Ovary (tissue), 9 donors: ENCODE measurements around the gene ATXN10. TPM values are rescaled to one million over a fixed set of nuclear protein-coding genes. Genes with fewer than 3 reads are reported as not detected.

Source experiments
- DNase-seq, 5 donors: peaks; one replicate each; pipeline ENCODE4 v3.0.0-alpha.2; 2019 to 2020
- H3K27ac ChIP-seq, 2 donors: fragments of 200-600 bp; one replicate each; pipeline versions ENCODE4 v1.5.1 to v1.8.0; 2019 to 2022
- H3K27me3 ChIP-seq: fragments of 200-600 bp; one replicate; pipeline ENCODE4 v1.8.0; 2022
- H3K36me3 ChIP-seq: fragments of 200-600 bp; sonication (generic); one replicate; pipeline ENCODE4 v1.5.1; 2019
- H3K4me1 ChIP-seq: one replicate; pipeline ENCODE4 v1.8.1; 2013; ENCODE audit warnings: mild to moderate bottlenecking, moderate library complexity; ENCODE audit not compliant: insufficient read depth
- H3K4me3 ChIP-seq: fragments of 200-600 bp; sonication (generic); one replicate; pipeline ENCODE4 v1.5.1; 2017
- H3K9me3 ChIP-seq, 2 donors: fragments of 200-600 bp in 1 of 2; sonication (generic) in 1 of 2; one replicate each; pipeline versions ENCODE4 v1.5.1 to v1.8.1; 2013 to 2019; ENCODE audit warnings: mild to moderate bottlenecking in 1 of 2, moderate library complexity in 1 of 2
- CTCF ChIP-seq, 3 donors: fragments of 450-650 bp in 2 of 3; fragments of 200-600 bp in 1 of 3; IDR thresholded peaks; one replicate each; pipeline versions ENCODE4 v1.5.1 to v1.8.0; 2016 to 2022; ENCODE audit warnings: antibody characterized with exemption in 3 of 3, mild to moderate bottlenecking in 1 of 3
- EP300 ChIP-seq: sonication (generic); formaldehyde crosslinking; IDR thresholded peaks from one replicate; pipeline ENCODE4 v1.6.1; 2017; ENCODE audit warnings: antibody characterized with exemption
- POLR2A ChIP-seq: fragments of 450-650 bp; IDR thresholded peaks from one replicate; pipeline ENCODE4 v1.6.1; 2017; ENCODE audit warnings: antibody characterized with exemption, mild to moderate bottlenecking, moderate library complexity
- WGBS, 3 donors: extraction: QIAGEN DNeasy Blood & Tissue Kit in 1 of 3; methylation state at CpG; one replicate each; pipeline versions ENCODE4 v1.1.5 to v1.1.7; 2013 to 2017; 5-methylcytosine and 5-hydroxymethylcytosine counted together
- intact Hi-C, 4 donors: fragments of 100-400 bp; cut with DNase I; formaldehyde crosslinking; loops; one replicate each; pipeline versions ENCODE4 v1.11.0 to v1.15.1; 2022 to 2023
- polyA plus RNA-seq, 2 donors: library from polyadenylated mRNA; stranded (reverse); fragments of 200-250 nt in 1 of 2; fragments of 350-450 nt in 1 of 2; fragmentation: Illumina TruSeq in 1 of 2; extraction: RNeasy Lipid Tissue Mini Kit (QIAGEN cat#74804) in 1 of 2; gene quantifications; one replicate each; pipeline ENCODE4 v1.2.3, GENCODE V29; 2013 to 2014
- total RNA-seq, 7 donors: library from RNA; depleted of rRNA in 2 of 7; stranded (reverse); fragments of >200 nt in 2 of 7; fragmentation: NEBNext Ultra II Directional in 3 of 7; extraction: Animal tissue kit (Norgen Biotek cat#: 25700) in 3 of 7; gene quantifications; one replicate each; pipeline versions ENCODE4 v1.1.0 to v1.2.4, GENCODE V29; 2016 to 2023
- donor health status: DM: no; HTN: no; CAD: no; lungs with moderate emphysema.
- donor health status: DM: no; HTN: no; CAD: no.
- donor health status: Bipolar disorder and iron deficiency.
- donor health status: DM: yes; HTN: yes; CAD: no.
- donor health status: DM: no; HTN: no; CAD: no.
- donor health status: DM: yes; HTN: yes; CAD: no.

The ATXN10 gene
- total and polyA plus RNA-seq, 9 donors, result 77.4 to 241 (median 175) TPM

GRCh38 chr22:45638197-45638596 is 33.4 kb upstream of the ATXN10 start:
- H3K4me3 ChIP-seq, result no peak overlapping the region
- intact Hi-C loops, result loop anchor here in 1 of 4 donors (10.0 kb wide), 1 partner anchor 63 kb away; no protein-coding TSS in a partner anchor
- H3K4me1 ChIP-seq, result no peaks in the 10 kb centered on the region
- DNase-seq, result no peak
- 82 to 91% (median 90%) methylated on average over 3 of the region's 3 CpGs for WGBS, 3 donors
- no peaks in the 10 kb centered on the region for H3K27me3 ChIP-seq
- TF ChIP-seq POLR2A (no peak), EP300 (no peak), CTCF (IDR thresholded peaks at IDR 0.05) (no peak)
- H3K27ac ChIP-seq, result no peak overlapping the region
- no peaks in the 10 kb centered on the region for H3K36me3 ChIP-seq
- no peaks in the 10 kb centered on the region for H3K9me3 ChIP-seq

DNA sequence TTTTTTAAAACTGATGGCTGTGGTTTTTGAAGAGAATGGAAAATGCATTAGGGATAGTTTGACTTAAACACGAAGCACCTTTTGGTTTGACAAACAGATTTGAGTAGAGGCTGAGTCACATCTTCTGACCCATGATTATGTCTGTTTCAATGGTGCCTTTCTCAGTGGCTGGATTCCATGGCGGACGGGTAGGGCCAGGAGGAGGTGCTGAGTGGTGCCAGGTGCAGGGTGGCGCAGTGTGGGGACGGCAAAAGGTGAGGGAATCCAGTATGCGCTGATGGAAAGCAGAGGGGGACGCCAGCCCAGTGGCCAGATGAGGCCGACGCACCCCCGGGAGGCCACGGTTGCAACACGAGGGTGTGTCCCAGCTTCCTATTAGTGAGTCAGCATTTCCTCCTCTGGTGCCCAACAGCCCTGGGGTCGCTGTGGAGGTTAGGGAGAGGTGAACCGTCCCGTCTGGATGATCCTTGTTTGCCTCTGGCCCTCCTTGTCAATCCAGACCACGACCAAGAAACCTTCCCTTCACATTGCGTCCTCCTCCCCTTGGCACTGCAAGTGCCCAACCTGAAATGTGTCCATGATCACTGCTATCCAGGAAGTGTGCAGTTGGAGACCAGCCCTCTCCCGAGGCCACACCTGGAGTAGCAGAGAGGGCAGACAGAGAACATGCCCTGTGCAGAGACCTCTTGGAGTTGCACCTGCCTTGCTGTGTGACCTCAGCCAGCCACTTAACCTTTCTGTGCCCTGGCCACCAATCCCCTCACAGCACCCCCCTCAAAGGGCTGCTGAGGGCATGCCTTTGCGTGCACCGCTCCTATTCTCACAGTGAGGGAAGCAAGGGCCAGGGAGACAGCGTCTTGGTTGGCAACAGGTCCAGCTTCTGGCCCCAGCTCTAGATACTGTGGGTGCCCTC is 32.5 kb upstream of the ATXN10 start:
- intact Hi-C loops, result loop anchor here in 1 of 4 donors (10.0 kb wide), 1 partner anchor 64 kb away; no protein-coding TSS in a partner anchor
- Histone ChIP-seq H3K27me3 (no peaks in the 10 kb centered on the region), H3K36me3 (no peaks in the 10 kb centered on the region), H3K4me1 (no peaks in the 10 kb centered on the region), H3K27ac (no peak overlapping the region), H3K9me3 (no peaks in the 10 kb centered on the region), H3K4me3 (no peak overlapping the region)
- 62 to 68% (median 68%) methylated on average over 21 of the region's 21 CpGs for WGBS, 3 donors
- DNase-seq, result peak in 1 of 5 donors; percentile 40
- no peak for TF ChIP-seq EP300
- TF ChIP-seq CTCF (IDR thresholded peaks at IDR 0.05), result no peak
- TF ChIP-seq POLR2A, result no peak

DNA sequence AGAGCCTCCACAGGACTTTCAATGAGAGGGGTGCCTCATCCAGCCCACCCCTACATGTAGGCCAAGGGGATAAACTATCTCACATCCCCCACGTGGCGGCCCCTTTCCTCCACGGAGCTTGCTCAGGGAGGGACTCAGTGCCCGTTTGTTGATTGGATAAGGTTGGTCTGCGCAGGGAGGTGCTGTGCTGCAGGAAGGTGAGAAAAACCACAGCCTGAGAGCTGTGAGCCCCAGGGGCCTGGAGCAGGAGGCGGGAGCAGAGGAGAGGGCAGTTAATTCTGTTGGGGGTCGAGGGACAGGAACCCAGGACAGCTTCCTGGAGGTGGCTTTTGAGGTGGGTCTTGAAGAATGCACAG is 31.9 kb upstream of the ATXN10 start:
- Histone ChIP-seq H3K4me1 (no peaks in the 10 kb centered on the region), H3K27me3 (no peaks in the 10 kb centered on the region), H3K36me3 (no peaks in the 10 kb centered on the region), H3K9me3 (no peaks in the 10 kb centered on the region), H3K4me3 (no peak overlapping the region), H3K27ac (no peak overlapping the region)
- intact Hi-C loops, result loop anchor here in 2 of 4 donors (5.0 to 10.0 kb wide), 3 partner anchors 65 to 228 kb away; no protein-coding TSS in a partner anchor
- 41 to 62% (median 50%) methylated on average over 7 of the region's 7 CpGs for WGBS, 3 donors
- no peak for TF ChIP-seq CTCF (IDR thresholded peaks at IDR 0.05)
- TF ChIP-seq POLR2A, result no peak
- TF ChIP-seq EP300, result no peak
- DNase-seq, result no peak

DNA sequence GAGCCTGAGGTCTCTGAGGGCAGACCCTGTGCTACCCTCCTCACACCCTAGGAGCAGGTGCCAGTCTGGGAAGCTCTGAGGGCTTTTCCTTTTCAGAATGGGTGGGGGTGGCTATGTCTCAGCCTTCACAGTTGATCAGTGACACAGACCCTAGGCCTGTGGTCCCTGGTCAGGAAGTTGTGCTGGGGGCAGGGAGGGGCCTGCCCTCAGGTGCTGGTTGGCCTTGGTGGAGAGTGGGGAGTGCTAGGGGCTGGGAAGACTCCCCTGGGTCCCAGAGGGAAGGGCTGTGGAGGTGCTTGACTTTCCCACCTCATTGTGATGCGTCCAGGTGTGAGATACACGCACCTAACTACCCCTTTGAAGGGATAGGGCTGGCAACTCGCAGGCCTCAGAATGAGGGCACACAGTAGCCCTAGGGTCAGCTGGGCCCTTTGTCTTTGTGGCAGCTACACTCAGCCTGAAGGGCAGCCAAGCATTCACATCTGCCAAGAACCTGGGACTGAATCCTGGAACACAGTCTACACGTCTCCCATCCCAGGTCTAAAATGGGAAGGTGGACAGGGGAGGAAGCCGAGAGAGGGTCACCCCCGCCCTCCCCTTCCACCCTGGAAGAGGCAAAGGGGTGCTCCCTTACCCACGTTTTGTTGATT is 31.2 kb upstream of the ATXN10 start:
- Histone ChIP-seq H3K4me3 (no peak overlapping the region), H3K36me3 (no peaks in the 10 kb centered on the region), H3K9me3 (no peaks in the 10 kb centered on the region), H3K4me1 (no peaks in the 10 kb centered on the region), H3K27me3 (no peaks in the 10 kb centered on the region), H3K27ac (no peak overlapping the region)
- intact Hi-C loops, result loop anchor here in 2 of 4 donors (5.0 to 10.0 kb wide), 2 partner anchors 224 to 227 kb away; no protein-coding TSS in a partner anchor
- no peak for DNase-seq
- 56 to 76% (median 75%) methylated on average over 6 to 7 of the region's 7 CpGs for WGBS, 3 donors
- TF ChIP-seq POLR2A (no peak), CTCF (IDR thresholded peaks at IDR 0.05) (no peak), EP300 (no peak)
